GM23338 (cell line): ENCODE data around the gene CHRM1. TPM values are rescaled to one million over a fixed set of nuclear protein-coding genes. Genes with fewer than 3 reads are reported as not detected.
"Not testable (repeated sequence)": the region's sequence is repeated elsewhere in the genome, so short reads cannot be mapped to it uniquely, and the experiment has no call there.

Source experiments
- ATAC-seq: fragments of 200-7000 bp; cut with Tn5 transposase; 3 replicates; pipeline ENCODE4 v1.9.1; 2020
- DNase-seq: peaks from one replicate; pipeline ENCODE4 v3.0.0-alpha.2; 2015; ENCODE audit warnings: low spot score
- H2AFZ ChIP-seq: fragments of 200-600 bp; sonication (generic); 2 replicates; pipeline ENCODE4 v1.8.0; 2016; ENCODE audit warnings: antibody characterized with exemption, mild to moderate bottlenecking, moderate library complexity
- H3F3A ChIP-seq: fragments of 200-600 bp; sonication (generic); replicated peaks from 2 replicates; pipeline ENCODE4 v1.8.0; 2017; ENCODE audit warnings: antibody characterized with exemption, mixed run types, low read depth
- H3K27ac ChIP-seq: fragments of 200-600 bp; sonication (generic); 2 replicates; pipeline ENCODE4 v1.6.1; 2016; ENCODE audit warnings: low read depth
- H3K27me3 ChIP-seq: fragments of 200-600 bp; sonication (generic); 2 replicates; pipeline ENCODE4 v1.8.0; 2016; ENCODE audit warnings: mild to moderate bottlenecking, mixed run types, moderate library complexity; ENCODE audit not compliant: insufficient read depth
- H3K36me3 ChIP-seq: fragments of 200-600 bp; sonication (generic); 2 replicates; pipeline ENCODE4 v1.8.0; 2016; ENCODE audit warnings: mild to moderate bottlenecking; ENCODE audit not compliant: insufficient read depth
- H3K4me1 ChIP-seq: fragments of 200-600 bp; sonication (generic); 2 replicates; pipeline ENCODE4 v1.8.0; 2016; ENCODE audit warnings: mild to moderate bottlenecking, moderate library complexity; ENCODE audit not compliant: insufficient read depth
- H3K4me2 ChIP-seq: fragments of 200-600 bp; sonication (generic); 2 replicates; pipeline ENCODE4 v1.7.1; 2017; ENCODE audit warnings: mixed run types
- H3K4me3 ChIP-seq: fragments of 200-600 bp; sonication (generic); 2 replicates; pipeline ENCODE4 v1.6.1; 2016; ENCODE audit warnings: mixed run types
- H3K79me2 ChIP-seq: fragments of 200-600 bp; sonication (generic); replicated peaks from 2 replicates; pipeline ENCODE4 v1.8.0; 2017; ENCODE audit warnings: mild to moderate bottlenecking; ENCODE audit not compliant: insufficient read depth
- H3K9me2 ChIP-seq: fragments of 200-600 bp; sonication (generic); 2 replicates; pipeline ENCODE4 v1.8.0; 2017; ENCODE audit not compliant: insufficient read depth
- H4K20me1 ChIP-seq: fragments of 200-600 bp; sonication (generic); replicated peaks from 2 replicates; pipeline ENCODE4 v1.8.0; 2017; ENCODE audit warnings: mild to moderate bottlenecking; ENCODE audit not compliant: insufficient read depth
- H3K27ac Mint-ChIP-seq: 2 replicates; pipeline ENCODE4 v1.8.0; 2020; ENCODE audit warnings: inconsistent platforms, mild to moderate bottlenecking, moderate library complexity, mixed read lengths
- H3K27me3 Mint-ChIP-seq: 3 replicates; pipeline ENCODE4 v1.8.0; 2022; ENCODE audit warnings: low read depth, mild to moderate bottlenecking, moderate library complexity, mixed read lengths, inconsistent platforms; ENCODE audit not compliant: insufficient read depth, poor library complexity
- H3K36me3 Mint-ChIP-seq: 3 replicates; pipeline ENCODE4 v1.8.0; 2021; ENCODE audit warnings: low read depth, mild to moderate bottlenecking, inconsistent platforms, moderate library complexity, mixed read lengths
- H3K4me1 Mint-ChIP-seq: 3 replicates; pipeline ENCODE4 v1.8.0; 2020; ENCODE audit warnings: mild to moderate bottlenecking, inconsistent platforms, mixed read lengths
- H3K4me3 Mint-ChIP-seq: 3 replicates; pipeline ENCODE4 v1.8.0; 2021; ENCODE audit warnings: moderate library complexity, mild to moderate bottlenecking, inconsistent platforms, mixed read lengths
- H3K9me3 Mint-ChIP-seq: 3 replicates; pipeline ENCODE4 v1.8.0; 2020; ENCODE audit warnings: moderate library complexity, mild to moderate bottlenecking, inconsistent platforms, mixed read lengths
- CREB1 ChIP-seq: fragments of 250-450 bp; sonication (Bioruptor Pico); IDR thresholded peaks from 2 replicates; pipeline ENCODE4 v1.5.0; 2020; ENCODE audit warnings: low read depth, mild to moderate bottlenecking, moderate library complexity
- CTCF ChIP-seq, 2 experiments: fragments of 200-600 bp in 1 of 2; sonication (generic) in 1 of 2; conservative IDR thresholded peaks; 2 replicates each; pipeline versions ENCODE4 v1.5.1 to v1.6.1; 2016 to 2017; ENCODE audit warnings: antibody characterized with exemption in 2 of 2, low read depth in 2 of 2, mild to moderate bottlenecking in 2 of 2, moderate library complexity in 1 of 2
- REST ChIP-seq: IDR thresholded peaks from one replicate; pipeline ENCODE4 v1.6.1; 2018; ENCODE audit warnings: antibody characterized with exemption; ENCODE audit not compliant: unreplicated experiment
- polyA plus RNA-seq: library from polyadenylated mRNA; unstranded; fragments of >200 nt; fragmentation: Nextera tagmentation; extraction: Ambion mirVana; gene quantifications from 2 replicates; pipeline ENCODE4 v1.2.1, GENCODE V29; 2016
- total RNA-seq: library from RNA; depleted of rRNA; stranded (reverse); fragments of >200 nt; shearing (Covaris generic); gene quantifications from 2 replicates; pipeline ENCODE4 v1.2.3, GENCODE V29; 2014

Gene CHRM1
- total and polyA plus RNA-seq, 2 experiments from 2014 or later, result 0.14 to 0.44 TPM

GRCh38 chr11:62863687-62864335 is 57.4 kb downstream of the CHRM1 start:
- Histone ChIP-seq H3K4me3 (no peak overlapping the region), H3K79me2 (peaks cover 100% of the 10 kb centered on the region), H3K9me2 (no peaks in the 10 kb centered on the region), H3K4me1 (peaks cover 34% of the 10 kb centered on the region), H3F3A (peaks cover 38% of the 10 kb centered on the region), H3K27ac (0 out of 2 replicates have a peak overlapping the region, but pooled peaks have one; percentile 55), H4K20me1 (peaks cover 65% of the 10 kb centered on the region), H2AFZ (no peak overlapping the region), H3K4me2 (no peak overlapping the region), H3K27me3 (no peaks in the 10 kb centered on the region), H3K36me3 (peaks cover 34% of the 10 kb centered on the region)
- peaks cover 81% of the 10 kb centered on the region for H3K36me3 Mint-ChIP-seq
- H3K9me3 Mint-ChIP-seq, result no peaks in the 10 kb centered on the region; the same call in 2 of the 3 replicates
- TF ChIP-seq CTCF (conservative IDR thresholded peaks at IDR 0.05; ENCODE audit: low read depth in 2 of 2) (no peak), REST (no peak), CREB1 (CRISPR knock-in tag) (no peak)
- H3K27ac Mint-ChIP-seq, result no peak overlapping the region
- no peak for ATAC-seq
- H3K4me1 Mint-ChIP-seq, result peaks cover 46% of the 10 kb centered on the region
- no peak for DNase-seq
- no peak overlapping the region; the same call in 2 of the 3 replicates for H3K4me3 Mint-ChIP-seq
- H3K27me3 Mint-ChIP-seq, result peaks cover 10% of the 10 kb centered on the region

- H3K9me2 ChIP-seq, H3K9me3 Mint-ChIP-seq, H2AFZ ChIP-seq, H3K27me3 ChIP-seq: not testable (repeated sequence)
- peaks cover 100% of the 10 kb centered on the region for H3K79me2 ChIP-seq
- H4K20me1 ChIP-seq, result peaks cover 55% of the 10 kb centered on the region
- H3K4me3 ChIP-seq, result peak overlapping the region; percentile 29; the same call in 1 of the 2 replicates
- H3K36me3 Mint-ChIP-seq, result peaks cover 81% of the 10 kb centered on the region
- H3K27me3 Mint-ChIP-seq, result peaks cover 16% of the 10 kb centered on the region
- peak; percentile 12 for ATAC-seq
- DNase-seq, result peak; percentile 26
- H3K36me3 ChIP-seq, result peaks cover 30% of the 10 kb centered on the region
- H3K27ac ChIP-seq, result peak overlapping the region; percentile 1
- H3K4me1 ChIP-seq, result peaks cover 54% of the 10 kb centered on the region
- peaks cover 59% of the 10 kb centered on the region for H3K4me1 Mint-ChIP-seq
- peak overlapping the region; percentile 62 for H3K4me2 ChIP-seq
- peak overlapping the region; percentile 53; the same call in 2 of the 3 replicates for H3K4me3 Mint-ChIP-seq
- peaks cover 50% of the 10 kb centered on the region for H3F3A ChIP-seq
- H3K27ac Mint-ChIP-seq, result peak overlapping the region; percentile 92
Measured at GRCh38 chr11:62861564-62862192, 59.5 kb downstream of the CHRM1 start.
